ENCODE measurements around the gene NCSTN.

GRCh38 chr1:160309571-160309970 is 33.6 kb upstream of the NCSTN start:
- TF ChIP-seq CTCF (IDR thresholded peaks at IDR 0.05) (no peak), POLR2A (IDR thresholded peaks at IDR 0.05) (no peak)
